Measurements from ENCODE around the gene GNL1. TPM values are rescaled to one million over a fixed set of nuclear protein-coding genes. Genes with fewer than 3 reads are reported as not detected.

GNL1 gene
- total and polyA plus RNA-seq, 2 experiments from 2014 or later = 31.4 to 42.5 TPM

GRCh38 chr6:30515944-30516753 lies 40.1 kb downstream of the GNL1 start:
- TF ChIP-seq ETS1 (IDR thresholded peaks at IDR 0.05) (peak; percentile 68), EZH2phosphoT487 (IDR thresholded peaks at IDR 0.05; ENCODE audit: unreplicated experiment) (no peak), POLR2AphosphoS5 (IDR thresholded peaks at IDR 0.05; ENCODE audit: low read depth) (peak; percentile 64), STAT1 (IDR thresholded peaks at IDR 0.05; ENCODE audit: unreplicated experiment) (no peak)
- no peaks in the 10 kb centered on the region for H3K9me2 ChIP-seq (ENCODE audit: insufficient read depth)
- ATAC-seq (peak; percentile 94), DNase-seq (ENCODE audit: low spot score) (peak; percentile 97)
- peak overlapping the region; percentile 97 for H3K27ac Mint-ChIP-seq
- H3K4me2 ChIP-seq = peak overlapping the region; percentile 44
- H3K27me3 Mint-ChIP-seq (ENCODE audit: insufficient read depth, low read depth, poor library complexity) = peaks cover 15% of the 10 kb centered on the region
- no peaks in the 10 kb centered on the region for H4K20me1 ChIP-seq (replicated peaks; ENCODE audit: insufficient read depth)
- no peaks in the 10 kb centered on the region for H3K79me2 ChIP-seq (replicated peaks; ENCODE audit: insufficient read depth)
- no peaks in the 10 kb centered on the region for H3F3A ChIP-seq (replicated peaks; ENCODE audit: low read depth)
- H3K36me3 Mint-ChIP-seq (ENCODE audit: low read depth) = peaks cover 9% of the 10 kb centered on the region; the same call in 2 of the 3 replicates
- no peaks in the 10 kb centered on the region for H3K4me1 ChIP-seq (ENCODE audit: insufficient read depth)
- no peaks in the 10 kb centered on the region for H3K27me3 ChIP-seq (ENCODE audit: insufficient read depth)
- peak overlapping the region; percentile 91 for H3K27ac ChIP-seq (ENCODE audit: low read depth)
- H3K4me3 ChIP-seq = peak overlapping the region; percentile 35
- H3K4me3 Mint-ChIP-seq = peak overlapping the region; percentile 80
- no peaks in the 10 kb centered on the region for H3K36me3 ChIP-seq (ENCODE audit: insufficient read depth)
- H3K9me3 Mint-ChIP-seq = peaks cover 24% of the 10 kb centered on the region
- H2AFZ ChIP-seq = no peak overlapping the region
- peaks cover 18% of the 10 kb centered on the region for H3K4me1 Mint-ChIP-seq

GRCh38 chr6:30515106-30515505 lies 41.2 kb downstream of the GNL1 start:
- Mint-ChIP-seq H3K4me3 (peak overlapping the region; percentile 80), H3K27me3 (ENCODE audit: insufficient read depth, low read depth, poor library complexity) (peaks cover 14% of the 10 kb centered on the region), H3K27ac (peak overlapping the region; percentile 97), H3K9me3 (peaks cover 18% of the 10 kb centered on the region), H3K36me3 (ENCODE audit: low read depth) (peaks cover 9% of the 10 kb centered on the region; the same call in 2 of the 3 replicates), H3K4me1 (peaks cover 23% of the 10 kb centered on the region)
- H3K79me2 ChIP-seq (replicated peaks; ENCODE audit: insufficient read depth) = no peaks in the 10 kb centered on the region
- ATAC-seq (peak; percentile 60), DNase-seq (ENCODE audit: low spot score) (peak; percentile 72)
- H4K20me1 ChIP-seq (replicated peaks; ENCODE audit: insufficient read depth) = no peaks in the 10 kb centered on the region
- peak overlapping the region; percentile 91 for H3K27ac ChIP-seq (ENCODE audit: low read depth)
- 0 out of 2 replicates have a peak, but pooled peaks have one; percentile 32 for TF ChIP-seq ZNF462 (CRISPR knock-in tag; IDR thresholded peaks at IDR 0.05)
- TF ChIP-seq ETS1 (IDR thresholded peaks at IDR 0.05) = no peak
- H3K36me3 ChIP-seq (ENCODE audit: insufficient read depth) = no peaks in the 10 kb centered on the region
- H3K4me3 ChIP-seq = peak overlapping the region; percentile 35
- H3F3A ChIP-seq (replicated peaks; ENCODE audit: low read depth) = no peaks in the 10 kb centered on the region
- H3K27me3 ChIP-seq (ENCODE audit: insufficient read depth) = no peaks in the 10 kb centered on the region
- no peak overlapping the region for H2AFZ ChIP-seq
- H3K9me2 ChIP-seq (ENCODE audit: insufficient read depth) = no peaks in the 10 kb centered on the region
- peak overlapping the region; percentile 44 for H3K4me2 ChIP-seq
- no peaks in the 10 kb centered on the region for H3K4me1 ChIP-seq (ENCODE audit: insufficient read depth)
